OCI-LY3 (cell line): ENCODE data around the gene TMEM88.

Experiments
- H2AFZ ChIP-seq: fragments of 200-600, 300-600 bp; shearing (Covaris generic); 2 replicates; pipeline ENCODE4 v1.6.0; 2014; ENCODE audit warnings: antibody characterized with exemption, low read depth, low read length
- H3K27ac ChIP-seq: fragments of 200-600, 300-600 bp; sonication (generic); 2 replicates; pipeline ENCODE4 v1.5.1; 2014; ENCODE audit warnings: mild to moderate bottlenecking, low read length, moderate library complexity, mixed read lengths
- H3K27me3 ChIP-seq: fragments of 200-600, 300-600 bp; sonication (generic); 2 replicates; pipeline ENCODE4 v1.6.1; 2014; ENCODE audit warnings: low read depth, low read length, mixed read lengths
- H3K36me3 ChIP-seq: fragments of 200-600, 300-600 bp; sonication (generic); replicated peaks from 2 replicates; pipeline ENCODE3; 2014; ENCODE audit warnings: low read depth, low read length, mixed read lengths
- H3K4me1 ChIP-seq: fragments of 300-600, 200-600 bp; sonication (generic); 2 replicates; pipeline ENCODE4 v1.6.1; 2014; ENCODE audit warnings: low read length, mixed read lengths
- H3K4me2 ChIP-seq: fragments of 200-600, 300-600 bp; sonication (generic); 2 replicates; pipeline ENCODE4 v1.6.1; 2014; ENCODE audit warnings: low read length, mixed read lengths
- H3K4me3 ChIP-seq: fragments of 300-600, 200-600 bp; sonication (generic); 2 replicates; pipeline ENCODE4 v1.5.1; 2014; ENCODE audit warnings: antibody characterized with exemption, mild to moderate bottlenecking, low read length, moderate library complexity
- H3K79me2 ChIP-seq: fragments of 300-600, 200-600 bp; shearing (Covaris generic); 2 replicates; pipeline ENCODE4 v1.6.1; 2014; ENCODE audit warnings: mild to moderate bottlenecking, low read length, mixed read lengths
- H3K9ac ChIP-seq: fragments of 300-600, 200-600 bp; shearing (Covaris generic); 2 replicates; pipeline ENCODE4 v1.6.0; 2014; ENCODE audit warnings: mild to moderate bottlenecking, low read length, moderate library complexity
- H3K9me3 ChIP-seq: fragments of 200-600, 300-600 bp; shearing (Covaris generic); 2 replicates; pipeline ENCODE4 v1.6.1; 2014; ENCODE audit warnings: low read length, mixed read lengths; ENCODE audit not compliant: insufficient read depth
- H4K20me1 ChIP-seq: fragments of 200-600, 300-600 bp; sonication (generic); 2 replicates; pipeline ENCODE4 v1.6.1; 2016; ENCODE audit warnings: low read length, mixed read lengths; ENCODE audit not compliant: insufficient read depth
- EZH2phosphoT487 ChIP-seq: fragments of 200-600 bp; shearing (Covaris generic); IDR thresholded peaks from 2 replicates; pipeline ENCODE4 v1.6.1; 2018; ENCODE audit warnings: antibody characterized with exemption, mixed run types, low read depth
- TF ChIP-seq, protein P1 (sequence below): fragments of 200-600, 300-600 bp; sonication (generic); IDR thresholded peaks from 2 replicates; pipeline ENCODE4 v1.5.1; 2014; ENCODE audit warnings: antibody characterized with exemption, low read length, low read depth

Gene TMEM88

DNA sequence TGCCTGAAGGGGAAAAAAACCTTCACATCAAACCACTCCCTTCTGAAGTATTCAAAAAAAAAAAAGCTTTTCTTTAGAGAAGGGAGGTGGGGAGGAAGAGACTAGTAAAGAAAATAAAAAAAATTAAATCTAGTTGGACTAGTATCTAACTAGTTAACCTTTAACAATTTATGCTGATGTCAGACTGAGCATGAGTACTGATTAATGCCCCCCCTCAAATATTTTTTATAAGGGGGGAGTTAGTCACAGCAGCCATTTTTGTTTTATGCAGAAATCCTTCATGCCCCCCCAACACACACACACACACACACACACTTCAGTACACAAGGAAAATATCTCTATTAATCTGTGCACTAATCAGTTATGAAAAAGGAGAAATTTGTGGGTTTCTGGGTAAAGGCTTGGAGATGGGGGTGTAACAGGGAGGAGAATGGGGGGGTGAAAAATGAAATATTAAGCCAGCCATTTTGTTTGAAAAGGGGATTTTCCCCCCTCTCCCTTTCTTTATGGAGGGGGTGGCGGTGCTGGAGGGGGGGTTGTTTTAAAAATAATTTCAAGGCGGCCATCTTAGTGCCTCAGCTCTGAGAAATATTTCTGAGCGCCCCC, 29.0 kb downstream of the TMEM88 start:
- Histone ChIP-seq H4K20me1 (peaks cover 5% of the 10 kb centered on the region; the same call in 1 of the 2 replicates), H3K36me3 (peaks cover 4% of the 10 kb centered on the region), H3K27ac (peak overlapping the region; percentile 44; the same call in 1 of the 2 replicates), H3K4me1 (peaks cover 33% of the 10 kb centered on the region), H2AFZ (no peak overlapping the region), H3K4me3 (peak overlapping the region; percentile 77), H3K9ac (peak overlapping the region; percentile 72), H3K79me2 (peaks cover 36% of the 10 kb centered on the region), H3K27me3 (no peaks in the 10 kb centered on the region), H3K4me2 (peak overlapping the region; percentile 89), H3K9me3 (no peaks in the 10 kb centered on the region)
- no peak for TF ChIP-seq EZH2phosphoT487
- TF ChIP-seq, protein P1, sequence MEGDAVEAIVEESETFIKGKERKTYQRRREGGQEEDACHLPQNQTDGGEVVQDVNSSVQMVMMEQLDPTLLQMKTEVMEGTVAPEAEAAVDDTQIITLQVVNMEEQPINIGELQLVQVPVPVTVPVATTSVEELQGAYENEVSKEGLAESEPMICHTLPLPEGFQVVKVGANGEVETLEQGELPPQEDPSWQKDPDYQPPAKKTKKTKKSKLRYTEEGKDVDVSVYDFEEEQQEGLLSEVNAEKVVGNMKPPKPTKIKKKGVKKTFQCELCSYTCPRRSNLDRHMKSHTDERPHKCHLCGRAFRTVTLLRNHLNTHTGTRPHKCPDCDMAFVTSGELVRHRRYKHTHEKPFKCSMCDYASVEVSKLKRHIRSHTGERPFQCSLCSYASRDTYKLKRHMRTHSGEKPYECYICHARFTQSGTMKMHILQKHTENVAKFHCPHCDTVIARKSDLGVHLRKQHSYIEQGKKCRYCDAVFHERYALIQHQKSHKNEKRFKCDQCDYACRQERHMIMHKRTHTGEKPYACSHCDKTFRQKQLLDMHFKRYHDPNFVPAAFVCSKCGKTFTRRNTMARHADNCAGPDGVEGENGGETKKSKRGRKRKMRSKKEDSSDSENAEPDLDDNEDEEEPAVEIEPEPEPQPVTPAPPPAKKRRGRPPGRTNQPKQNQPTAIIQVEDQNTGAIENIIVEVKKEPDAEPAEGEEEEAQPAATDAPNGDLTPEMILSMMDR = no peak

DNA sequence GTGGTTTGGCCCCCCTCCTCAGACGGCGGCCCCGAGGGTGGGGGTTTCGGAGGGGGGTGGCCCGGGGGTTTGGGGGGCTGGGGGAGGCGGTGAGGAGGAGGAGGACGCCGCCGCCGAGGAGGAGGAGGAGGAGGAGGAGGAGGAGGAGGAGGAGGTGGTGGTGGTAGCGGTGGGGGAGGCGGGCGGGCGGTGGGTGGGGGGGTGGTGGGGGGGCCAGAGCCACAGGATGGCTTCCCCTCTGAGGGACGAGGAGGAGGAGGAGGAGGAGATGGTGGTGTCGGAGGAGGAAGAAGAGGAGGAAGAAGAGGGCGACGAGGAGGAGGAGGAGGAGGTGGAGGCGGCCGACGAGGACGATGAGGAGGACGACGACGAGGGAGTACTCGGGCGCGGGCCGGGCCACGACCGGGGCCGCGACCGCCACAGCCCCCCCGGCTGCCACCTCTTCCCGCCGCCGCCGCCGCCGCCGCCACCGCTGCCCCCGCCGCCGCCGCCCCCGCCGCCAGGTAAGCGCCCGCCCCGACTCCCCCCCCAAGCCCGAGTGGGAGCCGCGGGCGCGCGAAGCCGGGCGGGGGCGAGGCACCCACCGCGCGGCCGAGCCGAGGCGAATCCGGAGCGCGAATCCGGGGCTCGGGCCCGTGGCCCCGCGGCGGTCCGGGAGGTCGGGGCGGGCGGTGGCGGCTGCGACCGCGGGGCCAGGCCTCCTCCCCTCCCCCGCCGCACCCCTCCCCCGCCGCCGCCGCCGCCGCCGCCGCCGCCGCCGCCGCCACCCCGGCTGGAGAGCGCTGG, 29.9 kb downstream of the TMEM88 start:
- Histone ChIP-seq H3K9ac (peak overlapping the region; percentile 91), H2AFZ (no peak overlapping the region), H4K20me1 (peaks cover 5% of the 10 kb centered on the region; the same call in 1 of the 2 replicates), H3K79me2 (peaks cover 39% of the 10 kb centered on the region), H3K4me3 (peak overlapping the region; percentile 99), H3K4me1 (peaks cover 31% of the 10 kb centered on the region), H3K36me3 (peaks cover 4% of the 10 kb centered on the region), H3K27ac (peak overlapping the region; percentile 79; the same call in 1 of the 2 replicates), H3K9me3 (no peaks in the 10 kb centered on the region), H3K27me3 (no peaks in the 10 kb centered on the region), H3K4me2 (peak overlapping the region; percentile 89; the same call in 1 of the 2 replicates)
- TF ChIP-seq EZH2phosphoT487 = no peak
- TF ChIP-seq, protein P1 = no peak

DNA sequence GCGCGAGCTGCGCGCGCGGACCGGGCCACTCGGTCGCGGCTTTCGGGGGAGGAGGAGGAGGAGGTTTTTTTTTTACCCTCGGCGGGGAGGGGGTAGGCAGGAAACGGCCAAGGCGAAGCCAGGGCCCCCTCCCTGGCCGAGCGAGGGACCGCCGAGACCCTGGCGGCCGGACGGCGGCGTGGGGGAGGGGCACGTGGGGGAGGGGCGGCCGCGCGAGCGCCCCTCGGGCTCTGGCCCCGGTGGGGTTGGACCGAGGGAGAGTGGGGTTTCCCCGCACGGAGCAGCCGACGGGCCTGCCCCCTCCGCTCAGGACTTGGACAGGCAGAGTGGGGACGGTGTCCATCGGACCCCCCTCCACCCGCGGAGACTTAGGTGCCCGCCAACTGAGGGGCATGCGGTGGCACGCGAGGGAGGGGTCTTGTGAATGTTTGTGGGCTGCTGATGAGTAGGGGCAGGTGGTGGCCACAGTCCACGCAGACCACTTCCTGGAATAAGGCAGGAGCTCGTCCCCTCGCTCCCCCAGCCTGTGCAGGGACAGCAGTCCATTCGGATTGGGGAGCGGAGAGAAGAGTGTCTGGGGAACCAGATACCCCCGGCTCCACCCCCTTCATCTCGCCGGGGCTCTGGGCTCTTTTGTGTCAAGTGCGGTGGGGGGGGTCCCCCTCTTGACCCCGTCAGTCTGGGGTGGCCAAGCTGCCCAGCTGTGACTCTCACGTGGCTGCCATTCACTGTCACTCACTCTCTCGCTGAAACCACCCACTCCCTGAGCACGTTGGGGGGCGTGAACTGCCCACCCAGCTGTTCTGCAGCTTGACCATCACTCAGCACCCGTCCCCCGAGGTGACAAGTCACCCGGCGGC, 30.7 kb downstream of the TMEM88 start:
- Histone ChIP-seq H2AFZ (no peak overlapping the region; the same call in 1 of the 2 replicates), H3K9ac (peak overlapping the region; percentile 91), H4K20me1 (peaks cover 5% of the 10 kb centered on the region; the same call in 1 of the 2 replicates), H3K4me3 (peak overlapping the region; percentile 99), H3K27ac (peak overlapping the region; percentile 79), H3K4me1 (peaks cover 23% of the 10 kb centered on the region), H3K4me2 (peak overlapping the region; percentile 94), H3K36me3 (peaks cover 4% of the 10 kb centered on the region), H3K9me3 (no peaks in the 10 kb centered on the region), H3K27me3 (no peaks in the 10 kb centered on the region), H3K79me2 (peaks cover 39% of the 10 kb centered on the region)
- no peak for TF ChIP-seq EZH2phosphoT487
- TF ChIP-seq, protein P1 = no peak
